Activated naive CD8-positive, alpha-beta T cell treated with anti-CD3 and anti-CD28 coated beads for 36 hours (primary cell): Measurements from ENCODE around the gene USP8. TPM values are rescaled to one million over a fixed set of nuclear protein-coding genes. Genes with fewer than 3 reads are reported as not detected.

Experiments
- DNase-seq: peaks from one replicate; pipeline ENCODE4 v3.0.0; 2021
- H3K27ac Mint-ChIP-seq: one replicate; pipeline ENCODE4 v1.8.0; 2022; ENCODE audit warnings: mild to moderate bottlenecking, moderate library complexity, mixed read lengths
- H3K27me3 Mint-ChIP-seq: one replicate; pipeline ENCODE4 v1.8.0; 2022; ENCODE audit warnings: mild to moderate bottlenecking, mixed read lengths
- H3K36me3 Mint-ChIP-seq: one replicate; pipeline ENCODE4 v1.8.0; 2021; ENCODE audit warnings: mild to moderate bottlenecking, mixed read lengths
- H3K4me1 Mint-ChIP-seq: one replicate; pipeline ENCODE4 v1.8.0; 2021; ENCODE audit warnings: mixed read lengths
- H3K4me3 Mint-ChIP-seq: one replicate; pipeline ENCODE4 v1.8.0; 2022; ENCODE audit warnings: mild to moderate bottlenecking, moderate library complexity, mixed read lengths
- H3K9me3 Mint-ChIP-seq: one replicate; pipeline ENCODE4 v1.8.0; 2022; ENCODE audit warnings: mixed read lengths
- total RNA-seq, 2 experiments: library from RNA; stranded (reverse); gene quantifications; one replicate each; pipeline ENCODE4 v1.2.3, GENCODE V29; 2021

The USP8 gene
- total RNA-seq, 2 experiments from 2014 or later = 48.6 to 51.9 TPM

- DNase-seq = no peak
- Mint-ChIP-seq H3K4me3 (no peak within 1 kb of the TSS), H3K27me3 (no peaks in the 10 kb centered on the region), H3K27ac (no peak within 1 kb of the TSS), H3K9me3 (no peaks in the 10 kb centered on the region), H3K4me1 (no peaks in the 10 kb centered on the region), H3K36me3 (no peaks in the 10 kb centered on the region)
These were observed 122.4 kb downstream of the USP8 start, which contains the start of gene USP50 for GRCh38 chr15:50546566-50546965. TSS of gene USP50 (minus strand) at chr15:50546666. CDS start at chr15:50546525, 141 bp downstream.

- H3K4me3 Mint-ChIP-seq = no peak overlapping the region
- no peaks in the 10 kb centered on the region for H3K27me3 Mint-ChIP-seq
- no peak overlapping the region for H3K27ac Mint-ChIP-seq
- no peak for DNase-seq
- peaks cover 6% of the 10 kb centered on the region for H3K36me3 Mint-ChIP-seq
- H3K4me1 Mint-ChIP-seq = peaks cover 4% of the 10 kb centered on the region
- peaks cover 1% of the 10 kb centered on the region for H3K9me3 Mint-ChIP-seq
These were observed 125.1 kb downstream of the USP8 start for GRCh38 chr15:50549326-50549725.

- peaks cover 1% of the 10 kb centered on the region for H3K9me3 Mint-ChIP-seq
These were observed 128.0 kb downstream of the USP8 start for GRCh38 chr15:50552238-50552637.

GRCh38 chr15:50556642-50557371, 132.6 kb downstream of the USP8 start:
- peaks cover 1% of the 10 kb centered on the region for H3K9me3 Mint-ChIP-seq
- no peak overlapping the region for H3K4me3 Mint-ChIP-seq
- peaks cover 14% of the 10 kb centered on the region for H3K4me1 Mint-ChIP-seq
- H3K27me3 Mint-ChIP-seq = no peaks in the 10 kb centered on the region
- DNase-seq = no peak
- H3K36me3 Mint-ChIP-seq = peaks cover 34% of the 10 kb centered on the region
- no peak overlapping the region for H3K27ac Mint-ChIP-seq

More at GRCh38 chr15:50552238-50552637, 128.0 kb downstream of the USP8 start:
- peaks cover 14% of the 10 kb centered on the region for H3K4me1 Mint-ChIP-seq
- peaks cover 20% of the 10 kb centered on the region for H3K36me3 Mint-ChIP-seq
- no peak overlapping the region for H3K4me3 Mint-ChIP-seq
- no peak overlapping the region for H3K27ac Mint-ChIP-seq
- no peak for DNase-seq
- no peaks in the 10 kb centered on the region for H3K27me3 Mint-ChIP-seq

GRCh38 chr15:50558012-50558411, 133.8 kb downstream of the USP8 start:
- Mint-ChIP-seq H3K4me3 (no peak overlapping the region), H3K9me3 (peaks cover 1% of the 10 kb centered on the region), H3K27ac (no peak overlapping the region), H3K27me3 (no peaks in the 10 kb centered on the region), H3K4me1 (peaks cover 16% of the 10 kb centered on the region), H3K36me3 (peaks cover 41% of the 10 kb centered on the region)
- no peak for DNase-seq

- DNase-seq = peak; percentile 6
- H3K9me3 Mint-ChIP-seq = no peaks in the 10 kb centered on the region
- H3K27me3 Mint-ChIP-seq = no peaks in the 10 kb centered on the region
- peak overlapping the region; percentile 52 for H3K27ac Mint-ChIP-seq
- peaks cover 27% of the 10 kb centered on the region for H3K36me3 Mint-ChIP-seq
- peaks cover 9% of the 10 kb centered on the region for H3K4me1 Mint-ChIP-seq
- H3K4me3 Mint-ChIP-seq = no peak overlapping the region
These were observed 138.8 kb downstream of the USP8 start for GRCh38 chr15:50562735-50563640.

GRCh38 chr15:50563756-50564155, 139.6 kb downstream of the USP8 start:
- H3K27ac Mint-ChIP-seq = peak overlapping the region; percentile 60
- peaks cover 9% of the 10 kb centered on the region for H3K4me1 Mint-ChIP-seq
- no peak overlapping the region for H3K4me3 Mint-ChIP-seq
- H3K27me3 Mint-ChIP-seq = no peaks in the 10 kb centered on the region
- H3K36me3 Mint-ChIP-seq = peaks cover 30% of the 10 kb centered on the region
- H3K9me3 Mint-ChIP-seq = no peaks in the 10 kb centered on the region
- no peak for DNase-seq

Other genes starting within 250 kb of the USP8 start
- 10 to 100 TPM; 15.0 to 16.0 TPM for gene SLC27A2, start 242.2 kb upstream of the USP8 start, total RNA-seq
- under 1 TPM; 0.32 to 0.33 TPM for gene HDC, start 158.7 kb upstream of the USP8 start, total RNA-seq
- 10 to 100 TPM; 40.3 to 43.6 TPM for gene GABPB1, start 69.2 kb upstream of the USP8 start, total RNA-seq
- not detected for gene USP50, start 122.3 kb downstream of the USP8 start, total RNA-seq